GM12878 (cell line): ENCODE results near the gene NOS1AP. TPM values are rescaled to one million over a fixed set of nuclear protein-coding genes. Genes with fewer than 3 reads are reported as not detected.

ENCODE experiments used
- KAT2A ChIP-seq: conservative IDR thresholded peaks from 2 replicates; pipeline ENCODE4 v1.6.1; 2011; ENCODE audit warnings: low read depth, low read length; ENCODE audit not compliant: control insufficient read depth
- KLF5 ChIP-seq: fragments of 450-650 bp; IDR thresholded peaks from 2 replicates; pipeline ENCODE4 v1.6.1; 2014; ENCODE audit warnings: mild to moderate bottlenecking; ENCODE audit not compliant: partially characterized antibody
- NBN ChIP-seq: fragments of 450-650 bp; IDR thresholded peaks from 2 replicates; pipeline ENCODE4 v1.6.1; 2016
- NR2C2 ChIP-seq: IDR thresholded peaks from 2 replicates; pipeline ENCODE4 v1.6.1; 2011; ENCODE audit warnings: borderline replicate concordance, low read depth; ENCODE audit not compliant: control insufficient read depth, insufficient read length
- NR2F1 ChIP-seq: fragments of 450-650 bp; conservative IDR thresholded peaks from 2 replicates; pipeline ENCODE4 v1.6.1; 2017; ENCODE audit warnings: mild to moderate bottlenecking
- PKNOX1 ChIP-seq: fragments of 450-650 bp; IDR thresholded peaks from 2 replicates; pipeline ENCODE4 v1.6.1; 2016; ENCODE audit warnings: mild to moderate bottlenecking
- POU2F2 ChIP-seq: IDR thresholded peaks from 3 replicates; pipeline ENCODE4 v1.6.1; 2011; ENCODE audit warnings: low read depth, mild to moderate bottlenecking, low read length, borderline replicate concordance
- SMAD1 ChIP-seq: fragments of 450-650 bp; IDR thresholded peaks from 2 replicates; pipeline ENCODE4 v1.6.1; 2018; ENCODE audit warnings: mild to moderate bottlenecking, low read depth; ENCODE audit not compliant: partially characterized antibody
- SP1 ChIP-seq: IDR thresholded peaks from one replicate; pipeline ENCODE4 v1.6.1; 2011; ENCODE audit warnings: low read depth, low read length
- ZBTB11 ChIP-seq: fragments of 450-650 bp; formaldehyde crosslinking; IDR thresholded peaks from 2 replicates; pipeline ENCODE4 v1.5.0; 2022; ENCODE audit warnings: mild to moderate bottlenecking, missing genetic modification characterization
- ZNF592 ChIP-seq: fragments of 450-650 bp; IDR thresholded peaks from 2 replicates; pipeline ENCODE4 v1.6.1; 2017; ENCODE audit warnings: mild to moderate bottlenecking, moderate library complexity
- polyA plus RNA-seq, 11 experiments: library from polyadenylated mRNA; depleted of rRNA in 4 of 11; unstranded in 6 of 11; stranded (reverse) in 5 of 11; fragments of >200 nt; fragmentation: Nextera tagmentation in 4 of 11; fragmentation: Illumina TruSeq in 1 of 11; extraction: Ambion mirVana in 4 of 11; extraction: Trizol in 1 of 11; gene quantifications; 1 replicate in 1 of 11; 2 replicates in 10 of 11; pipeline versions ENCODE4 v1.2.1 to v1.2.3, GENCODE V29; 2011 to 2016; ENCODE audit warnings: inconsistent platforms in 2 of 11, missing spikeins in 2 of 11, low read depth in 1 of 11
- total RNA-seq, 4 experiments: library from RNA; depleted of rRNA in 3 of 4; stranded (reverse); fragments of >200 nt in 3 of 4; fragmentation: Illumina TruSeq in 1 of 4; extraction: Trizol in 1 of 4; gene quantifications; 2 replicates each; pipeline versions ENCODE4 v1.2.1 to v1.2.3, GENCODE V29; 2013 to 2021

The NOS1AP gene
- total and polyA plus RNA-seq, 10 of the 15 experiments (the other 5 are each of a cell fraction or from before 2014, with no cell fraction given) = 0.03 to 0.15 TPM; not detected in 8

GRCh38 chr1:162373541-162374260 is 304.2 kb downstream of the NOS1AP start (continued):
- TF ChIP-seq ZBTB11 (CRISPR knock-in tag) = no peak
- TF ChIP-seq KLF5 = no peak
- no peak for TF ChIP-seq SP1
- TF ChIP-seq NR2F1 = no peak
- TF ChIP-seq KAT2A = no peak
- no peak for TF ChIP-seq POU2F2
- no peak for TF ChIP-seq NR2C2
- TF ChIP-seq PKNOX1 = no peak
- TF ChIP-seq NBN = no peak
- TF ChIP-seq SMAD1 = no peak
- TF ChIP-seq ZNF592 = no peak
